PC-3 (cell line): Measurements from ENCODE around the gene MATN4. TPM values are rescaled to one million over a fixed set of nuclear protein-coding genes. Genes with fewer than 3 reads are reported as not detected.

ENCODE experiments used
- ATAC-seq: fragments of 200-7000 bp; cut with Tn5 transposase; 2 replicates; pipeline ENCODE4 v1.9.1; 2020; ENCODE audit warnings: mild to moderate bottlenecking, moderate library complexity
- BruUV-seq: library from RNA; stranded (reverse); fragments of 400-500 nt; replicated peaks from 2 replicates; lab custom pipeline; 2021; lab: Mats Ljungman, UMichigan
- CTCF ChIA-PET: fragments of 300-600 bp; sonication (Branson Sonifier 250); formaldehyde crosslinking; loops from one replicate; lab custom pipeline; 2022; ENCODE audit warnings: antibody characterized with exemption; lab: Charles Lee
- POLR2A ChIA-PET: fragments of 300-600 bp; sonication (Branson Sonifier 250); formaldehyde crosslinking; loops from one replicate; lab custom pipeline; 2022; ENCODE audit warnings: antibody characterized with exemption; ENCODE audit not compliant: unreplicated experiment; lab: Charles Lee
- DNase-seq: peaks from one replicate; pipeline ENCODE4 v3.0.0-alpha.2; 2015
- H2AFZ ChIP-seq: fragments of 300-600 bp; sonication (generic); 2 replicates; pipeline ENCODE4 v1.6.0; 2016; ENCODE audit warnings: antibody characterized with exemption, low read length
- H3F3A ChIP-seq: fragments of 300-600 bp; sonication (generic); one replicate; pipeline ENCODE4 v1.6.0; 2017; ENCODE audit warnings: antibody characterized with exemption, low read length, control low read depth, mild to moderate bottlenecking; ENCODE audit not compliant: unreplicated experiment
- H3K27ac ChIP-seq: fragments of 300-600 bp; sonication (generic); 2 replicates; pipeline ENCODE4 v1.5.1; 2016; ENCODE audit warnings: mild to moderate bottlenecking, low read length
- H3K27me3 ChIP-seq: fragments of 300-600 bp; sonication (generic); 2 replicates; pipeline ENCODE4 v1.6.1; 2016; ENCODE audit warnings: low read length, mixed read lengths
- H3K36me3 ChIP-seq: fragments of 300-600 bp; sonication (generic); 2 replicates; pipeline ENCODE4 v1.6.1; 2016; ENCODE audit warnings: low read depth, mixed run types, low read length, mixed read lengths
- H3K4me1 ChIP-seq: fragments of 300-600 bp; sonication (generic); 2 replicates; pipeline ENCODE4 v1.5.1; 2016; ENCODE audit warnings: low read length; ENCODE audit not compliant: insufficient read depth
- H3K4me2 ChIP-seq: fragments of 300-600 bp; sonication (generic); 2 replicates; pipeline ENCODE4 v1.6.0; 2016; ENCODE audit warnings: low read length
- H3K4me3 ChIP-seq: fragments of 300-600 bp; sonication (generic); 2 replicates; pipeline ENCODE4 v1.5.1; 2016; ENCODE audit warnings: mild to moderate bottlenecking, low read length, mixed read lengths
- H3K79me2 ChIP-seq: fragments of 300-600 bp; sonication (generic); 2 replicates; pipeline ENCODE4 v1.6.1; 2017; ENCODE audit warnings: low read length, mixed read lengths
- H3K9ac ChIP-seq: fragments of 300-600 bp; sonication (generic); 2 replicates; pipeline ENCODE4 v1.6.0; 2016; ENCODE audit warnings: mild to moderate bottlenecking, low read length
- H3K9me2 ChIP-seq: fragments of 300-600 bp; sonication (generic); replicated peaks from 2 replicates; pipeline ENCODE4 v1.6.1; 2016; ENCODE audit warnings: mixed run types, low read length, mixed read lengths
- H3K9me3 ChIP-seq: fragments of 300-600 bp; sonication (generic); 2 replicates; pipeline ENCODE4 v1.6.1; 2016; ENCODE audit warnings: low read length, mixed read lengths
- H4K20me1 ChIP-seq: fragments of 300-600 bp; sonication (generic); 2 replicates; pipeline ENCODE4 v1.6.1; 2016; ENCODE audit warnings: low read length, mixed read lengths
- EZH2 ChIP-seq: fragments of 300-600 bp; sonication (generic); IDR thresholded peaks from one replicate; pipeline ENCODE4 v1.6.1; 2017; ENCODE audit warnings: antibody characterized with exemption, mild to moderate bottlenecking, low read length; ENCODE audit not compliant: unreplicated experiment
- EZH2phosphoT487 ChIP-seq: fragments of 300-600 bp; sonication (generic); IDR thresholded peaks from 2 replicates; pipeline ENCODE4 v1.6.1; 2018; ENCODE audit warnings: mild to moderate bottlenecking, antibody characterized with exemption, low read length, borderline replicate concordance
- intact Hi-C: fragments of 100-400 bp; cut with micrococcal nuclease; formaldehyde crosslinking; loops from 2 replicates; pipeline ENCODE4 v1.9.0; 2023
- total RNA-seq: library from RNA; depleted of rRNA; stranded (reverse); fragments of >200 nt; gene quantifications from 2 replicates; pipeline ENCODE4 v1.2.3, GENCODE V29; 2014
- TF ChIP-seq, protein P1 (sequence below): fragments of 300-600 bp; sonication (generic); conservative IDR thresholded peaks from 2 replicates; pipeline ENCODE4 v1.5.1; 2017; ENCODE audit warnings: antibody characterized with exemption, low read depth, mild to moderate bottlenecking, low read length

The MATN4 gene
- total RNA-seq, 1 experiment from 2014 or later = 0.33 TPM

DNA sequence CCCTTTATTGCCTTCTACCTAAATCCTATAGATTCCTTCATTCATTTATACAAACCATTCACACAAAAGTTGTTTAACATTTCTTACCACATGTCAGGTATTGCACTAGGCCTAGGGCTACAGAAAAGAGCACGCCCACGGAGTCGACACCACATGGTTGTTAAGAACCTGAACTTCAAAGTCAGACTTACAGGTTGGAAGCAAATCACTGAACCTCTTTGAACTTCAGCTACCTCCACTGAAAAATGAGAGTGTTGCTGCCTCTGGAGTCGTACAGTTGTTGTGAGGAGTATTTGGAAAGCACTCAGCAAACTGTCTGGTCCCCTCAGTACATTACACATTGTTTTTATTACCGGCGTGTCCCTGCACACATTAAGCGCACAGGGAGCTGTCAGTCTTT, 50.4 kb downstream of the MATN4 start:
- ChIA-PET POLR2A (no interaction called here), CTCF (no interaction called here)
- Histone ChIP-seq H3K27ac (no peak overlapping the region), H3K4me3 (no peak overlapping the region), H3K4me1 (peaks cover 30% of the 10 kb centered on the region), H4K20me1 (no peaks in the 10 kb centered on the region), H2AFZ (no peak overlapping the region), H3K9me3 (no peaks in the 10 kb centered on the region), H3K27me3 (no peaks in the 10 kb centered on the region), H3K36me3 (no peaks in the 10 kb centered on the region), H3K79me2 (0 out of 2 replicates have a peak, but pooled peaks cover 6% of the 10 kb centered on the region), H3K9ac (no peak overlapping the region), H3K4me2 (no peak overlapping the region), H3F3A (no peaks in the 10 kb centered on the region), H3K9me2 (no peaks in the 10 kb centered on the region)
- intact Hi-C loops = no loop called here
- BruUV-seq = no TSS peak
- DNase-seq (no peak), ATAC-seq (no peak)
- TF ChIP-seq EZH2 = no peak
- no peak for TF ChIP-seq EZH2phosphoT487
- TF ChIP-seq, protein P1, sequence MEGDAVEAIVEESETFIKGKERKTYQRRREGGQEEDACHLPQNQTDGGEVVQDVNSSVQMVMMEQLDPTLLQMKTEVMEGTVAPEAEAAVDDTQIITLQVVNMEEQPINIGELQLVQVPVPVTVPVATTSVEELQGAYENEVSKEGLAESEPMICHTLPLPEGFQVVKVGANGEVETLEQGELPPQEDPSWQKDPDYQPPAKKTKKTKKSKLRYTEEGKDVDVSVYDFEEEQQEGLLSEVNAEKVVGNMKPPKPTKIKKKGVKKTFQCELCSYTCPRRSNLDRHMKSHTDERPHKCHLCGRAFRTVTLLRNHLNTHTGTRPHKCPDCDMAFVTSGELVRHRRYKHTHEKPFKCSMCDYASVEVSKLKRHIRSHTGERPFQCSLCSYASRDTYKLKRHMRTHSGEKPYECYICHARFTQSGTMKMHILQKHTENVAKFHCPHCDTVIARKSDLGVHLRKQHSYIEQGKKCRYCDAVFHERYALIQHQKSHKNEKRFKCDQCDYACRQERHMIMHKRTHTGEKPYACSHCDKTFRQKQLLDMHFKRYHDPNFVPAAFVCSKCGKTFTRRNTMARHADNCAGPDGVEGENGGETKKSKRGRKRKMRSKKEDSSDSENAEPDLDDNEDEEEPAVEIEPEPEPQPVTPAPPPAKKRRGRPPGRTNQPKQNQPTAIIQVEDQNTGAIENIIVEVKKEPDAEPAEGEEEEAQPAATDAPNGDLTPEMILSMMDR = no peak

- no peaks in the 10 kb centered on the region for H3K9me2 ChIP-seq
- no peaks in the 10 kb centered on the region for H4K20me1 ChIP-seq
- H3K9me3 ChIP-seq = no peaks in the 10 kb centered on the region
- intact Hi-C loops = no loop called here
- H3K79me2 ChIP-seq = 0 out of 2 replicates have a peak, but pooled peaks cover 6% of the 10 kb centered on the region
- H3F3A ChIP-seq = no peaks in the 10 kb centered on the region
- ATAC-seq (no peak), DNase-seq (peak; percentile 13)
- H3K4me2 ChIP-seq = no peak overlapping the region
- H3K27ac ChIP-seq = no peak overlapping the region
- no peak overlapping the region for H3K9ac ChIP-seq
- CTCF ChIA-PET = no interaction called here
- H3K36me3 ChIP-seq = no peaks in the 10 kb centered on the region
- peaks cover 36% of the 10 kb centered on the region for H3K4me1 ChIP-seq
- H3K27me3 ChIP-seq = no peaks in the 10 kb centered on the region
- no peak overlapping the region for H3K4me3 ChIP-seq
- H2AFZ ChIP-seq = no peak overlapping the region
- TF ChIP-seq EZH2phosphoT487 (no peak), EZH2 (no peak)
- TF ChIP-seq, protein P1 = no peak
- POLR2A ChIA-PET = no interaction called here
- no TSS peak for BruUV-seq
Observed at GRCh38 chr20:45257161-45257560, 50.9 kb downstream of the MATN4 start.
